Measurements from ENCODE around the gene DELE1. TPM values are rescaled to one million over a fixed set of nuclear protein-coding genes. Genes with fewer than 3 reads are reported as not detected.

The DELE1 gene
- total and polyA plus RNA-seq, 2 donors (not counting 3 experiments of a cell fraction or from before 2014, with no cell fraction given) = 105 to 121 TPM

DNA sequence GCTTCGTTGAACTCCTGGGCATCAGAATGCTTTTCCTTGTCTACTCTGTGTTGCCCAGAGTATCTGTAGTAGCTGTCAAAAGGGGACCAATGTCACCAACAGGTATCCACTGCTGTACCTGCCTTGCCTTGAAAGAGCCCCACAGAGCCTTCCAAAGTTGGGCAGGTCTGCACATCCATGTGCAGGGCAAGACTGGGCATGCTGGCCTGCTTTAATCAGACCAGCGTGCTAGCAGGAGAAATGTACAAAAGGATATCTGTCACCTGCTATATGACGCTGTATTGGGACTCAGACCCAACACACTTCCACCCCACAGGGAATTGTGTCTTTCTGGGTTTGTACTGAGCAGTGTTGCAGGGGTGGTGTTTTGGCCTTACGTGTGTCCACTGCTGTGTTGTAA, 11.9 kb downstream of the DELE1 start:
- CTCF ChIA-PET = no interaction called here
- dilution Hi-C loops (cut with MboI; ENCODE audit: extremely low pct_ligation_motif_present, low sequenced_read_pairs) (no loop called here), intact Hi-C loops (cut with micrococcal nuclease) (no loop called here)
- no peaks in the 10 kb centered on the region for H3K79me2 ChIP-seq (ENCODE audit: control insufficient read depth, insufficient read depth, low read length)
- H3K4me1 ChIP-seq (ENCODE audit: control insufficient read depth, extremely low read depth, insufficient read depth, low read length) = no peaks in the 10 kb centered on the region
- FAIRE-seq = no peak
- H3K27ac ChIP-seq (ENCODE audit: insufficient read depth, low read depth, low read length) = no peak overlapping the region
- no peak for DNase-seq (ENCODE audit: low read depth, low spot score)
- H4K20me1 ChIP-seq (replicated peaks; ENCODE audit: control insufficient read depth, extremely low read depth, insufficient read depth, low read length) = no peaks in the 10 kb centered on the region
- BruUV-seq (replicated peaks) = no TSS peak
- H2AFZ ChIP-seq (ENCODE audit: low read depth, low read length) = no peak overlapping the region
- TF ChIP-seq, protein P1, sequence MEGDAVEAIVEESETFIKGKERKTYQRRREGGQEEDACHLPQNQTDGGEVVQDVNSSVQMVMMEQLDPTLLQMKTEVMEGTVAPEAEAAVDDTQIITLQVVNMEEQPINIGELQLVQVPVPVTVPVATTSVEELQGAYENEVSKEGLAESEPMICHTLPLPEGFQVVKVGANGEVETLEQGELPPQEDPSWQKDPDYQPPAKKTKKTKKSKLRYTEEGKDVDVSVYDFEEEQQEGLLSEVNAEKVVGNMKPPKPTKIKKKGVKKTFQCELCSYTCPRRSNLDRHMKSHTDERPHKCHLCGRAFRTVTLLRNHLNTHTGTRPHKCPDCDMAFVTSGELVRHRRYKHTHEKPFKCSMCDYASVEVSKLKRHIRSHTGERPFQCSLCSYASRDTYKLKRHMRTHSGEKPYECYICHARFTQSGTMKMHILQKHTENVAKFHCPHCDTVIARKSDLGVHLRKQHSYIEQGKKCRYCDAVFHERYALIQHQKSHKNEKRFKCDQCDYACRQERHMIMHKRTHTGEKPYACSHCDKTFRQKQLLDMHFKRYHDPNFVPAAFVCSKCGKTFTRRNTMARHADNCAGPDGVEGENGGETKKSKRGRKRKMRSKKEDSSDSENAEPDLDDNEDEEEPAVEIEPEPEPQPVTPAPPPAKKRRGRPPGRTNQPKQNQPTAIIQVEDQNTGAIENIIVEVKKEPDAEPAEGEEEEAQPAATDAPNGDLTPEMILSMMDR (IDR thresholded peaks at IDR 0.05; ENCODE audit: extremely low read depth in 1 of 2, insufficient read depth in 1 of 2, low read depth in 1 of 2, low read length in 2 of 2) = no peak
- TF ChIP-seq JUN (IDR thresholded peaks at IDR 0.05; ENCODE audit: borderline replicate concordance, insufficient read depth, insufficient read length, low read depth) = no peak
- no peak for TF ChIP-seq GATA2 (IDR thresholded peaks at IDR 0.05; ENCODE audit: insufficient read depth, insufficient read length, low read depth, low read length)
- TF ChIP-seq POLR2AphosphoS5 (IDR thresholded peaks at IDR 0.05; ENCODE audit: insufficient read depth, low read depth, low read length) = no peak
- TF ChIP-seq MYC (IDR thresholded peaks at IDR 0.05; ENCODE audit: low read depth, low read length) = no peak
- TF ChIP-seq EZH2 (IDR thresholded peaks at IDR 0.05; ENCODE audit: borderline replicate concordance, low read depth, low read length, severe bottlenecking) = no peak
- no peak for TF ChIP-seq FOS (IDR thresholded peaks at IDR 0.05; ENCODE audit: borderline replicate concordance, insufficient read depth, low read length)
- no peak for TF ChIP-seq POLR2A (IDR thresholded peaks at IDR 0.05; ENCODE audit: low read depth, low read length)
- TF ChIP-seq, protein P2, sequence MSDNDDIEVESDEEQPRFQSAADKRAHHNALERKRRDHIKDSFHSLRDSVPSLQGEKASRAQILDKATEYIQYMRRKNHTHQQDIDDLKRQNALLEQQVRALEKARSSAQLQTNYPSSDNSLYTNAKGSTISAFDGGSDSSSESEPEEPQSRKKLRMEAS (IDR thresholded peaks at IDR 0.05; ENCODE audit: insufficient read depth, insufficient read length) = no peak
- H3K4me2 ChIP-seq (ENCODE audit: insufficient read depth, low read length) = no peak overlapping the region
- no peak overlapping the region for H3K9ac ChIP-seq (replicated peaks; ENCODE audit: extremely low read depth, insufficient read depth, low read length)
- H3K9me3 ChIP-seq (replicated peaks; ENCODE audit: control insufficient read depth, insufficient read depth, low read length) = no peaks in the 10 kb centered on the region
- POLR2A ChIA-PET = no interaction called here
- peaks cover 31 to 48% of the 10 kb centered on the region in 2 experiments for H3K36me3 ChIP-seq (ENCODE audit: control insufficient read depth in 2 of 2, extremely low read depth in 1 of 2, insufficient read depth in 2 of 2, low read length in 2 of 2)
- H3K27me3 ChIP-seq (ENCODE audit: control insufficient read depth in 2 of 2, insufficient read depth in 2 of 2, low read length in 2 of 2) = no peaks in the 10 kb centered on the region
- no peaks in the 10 kb centered on the region for H3K9me1 ChIP-seq (replicated peaks; ENCODE audit: control insufficient read depth, extremely low read depth, insufficient read depth, low read length)
- no peak overlapping the region for H3K4me3 ChIP-seq (replicated peaks in 1 of 3; ENCODE audit: insufficient read depth in 1 of 3, low read depth in 1 of 3, low read length in 3 of 3)

All from endothelial cell of umbilical vein (primary cell).